Sigmoid colon (tissue), 4 donors: ENCODE measurements around the gene LTBP3.

ENCODE experiments used
- EP300 ChIP-seq, 4 donors: sonication (generic); formaldehyde crosslinking; IDR thresholded peaks; one replicate each; pipeline ENCODE4 v1.6.1; 2017; ENCODE audit warnings: antibody characterized with exemption in 4 of 4
- POLR2A ChIP-seq, 2 donors: fragments of 450-650 bp; IDR thresholded peaks; one replicate each; pipeline ENCODE4 v1.6.1; 2016; ENCODE audit warnings: antibody characterized with exemption in 2 of 2, mild to moderate bottlenecking in 2 of 2, moderate library complexity in 2 of 2
- POLR2AphosphoS5 ChIP-seq, 4 donors: sonication (generic); formaldehyde crosslinking; IDR thresholded peaks; one replicate each; pipeline ENCODE4 v1.6.1; 2017; ENCODE audit warnings: antibody characterized with exemption in 4 of 4
- TF ChIP-seq, protein P1 (sequence below), 4 experiments: fragments of 450-650 bp in 3 of 4; fragments of 200-600 bp in 1 of 4; IDR thresholded peaks; one replicate each; pipeline ENCODE4 v1.5.1; 2016 to 2019; ENCODE audit warnings: antibody characterized with exemption in 4 of 4, mild to moderate bottlenecking in 3 of 4, moderate library complexity in 2 of 4

DNA sequence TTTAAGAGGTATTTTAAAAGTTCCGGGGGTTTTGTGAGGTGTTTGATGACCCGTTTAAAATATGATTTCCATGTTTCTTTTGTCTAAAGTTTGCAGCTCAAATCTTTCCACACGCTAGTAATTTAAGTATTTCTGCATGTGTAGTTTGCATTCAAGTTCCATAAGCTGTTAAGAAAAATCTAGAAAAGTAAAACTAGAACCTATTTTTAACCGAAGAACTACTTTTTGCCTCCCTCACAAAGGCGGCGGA lies 59.5 kb downstream of the LTBP3 start:
- no peak for TF ChIP-seq POLR2AphosphoS5 (IDR thresholded peaks at IDR 0.05)
- TF ChIP-seq, protein P1, sequence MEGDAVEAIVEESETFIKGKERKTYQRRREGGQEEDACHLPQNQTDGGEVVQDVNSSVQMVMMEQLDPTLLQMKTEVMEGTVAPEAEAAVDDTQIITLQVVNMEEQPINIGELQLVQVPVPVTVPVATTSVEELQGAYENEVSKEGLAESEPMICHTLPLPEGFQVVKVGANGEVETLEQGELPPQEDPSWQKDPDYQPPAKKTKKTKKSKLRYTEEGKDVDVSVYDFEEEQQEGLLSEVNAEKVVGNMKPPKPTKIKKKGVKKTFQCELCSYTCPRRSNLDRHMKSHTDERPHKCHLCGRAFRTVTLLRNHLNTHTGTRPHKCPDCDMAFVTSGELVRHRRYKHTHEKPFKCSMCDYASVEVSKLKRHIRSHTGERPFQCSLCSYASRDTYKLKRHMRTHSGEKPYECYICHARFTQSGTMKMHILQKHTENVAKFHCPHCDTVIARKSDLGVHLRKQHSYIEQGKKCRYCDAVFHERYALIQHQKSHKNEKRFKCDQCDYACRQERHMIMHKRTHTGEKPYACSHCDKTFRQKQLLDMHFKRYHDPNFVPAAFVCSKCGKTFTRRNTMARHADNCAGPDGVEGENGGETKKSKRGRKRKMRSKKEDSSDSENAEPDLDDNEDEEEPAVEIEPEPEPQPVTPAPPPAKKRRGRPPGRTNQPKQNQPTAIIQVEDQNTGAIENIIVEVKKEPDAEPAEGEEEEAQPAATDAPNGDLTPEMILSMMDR (IDR thresholded peaks at IDR 0.05): no peak
- TF ChIP-seq POLR2A (IDR thresholded peaks at IDR 0.05): no peak
- no peak for TF ChIP-seq EP300 (IDR thresholded peaks at IDR 0.05)
